COLO829 (cell line): ENCODE measurements around the gene KSR2.

Source experiments
- DNase-seq: peaks from one replicate; pipeline ENCODE4 v3.0.0; 2012; ENCODE audit warnings: low spot score

Gene KSR2

DNA sequence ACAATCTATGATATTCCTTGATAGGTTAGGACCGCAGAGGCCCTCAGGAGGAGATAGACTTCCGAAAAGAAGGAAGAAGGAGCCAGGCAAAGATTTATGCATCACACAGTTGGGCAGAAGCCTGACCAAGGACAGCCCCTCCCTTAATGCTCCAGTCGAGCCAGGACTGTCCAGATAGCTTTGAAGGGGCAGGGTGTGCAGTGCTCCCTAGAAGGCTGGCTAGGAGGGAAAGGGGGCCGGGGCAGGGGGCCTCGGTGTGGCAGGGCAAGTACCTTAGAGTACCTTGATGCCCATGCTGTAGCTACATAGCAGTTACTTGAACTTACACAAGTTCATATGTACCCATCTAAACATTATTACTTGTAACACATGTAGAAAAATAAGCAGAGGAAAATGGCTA lies 512.7 kb downstream of the KSR2 start:
- no peak for DNase-seq

DNA sequence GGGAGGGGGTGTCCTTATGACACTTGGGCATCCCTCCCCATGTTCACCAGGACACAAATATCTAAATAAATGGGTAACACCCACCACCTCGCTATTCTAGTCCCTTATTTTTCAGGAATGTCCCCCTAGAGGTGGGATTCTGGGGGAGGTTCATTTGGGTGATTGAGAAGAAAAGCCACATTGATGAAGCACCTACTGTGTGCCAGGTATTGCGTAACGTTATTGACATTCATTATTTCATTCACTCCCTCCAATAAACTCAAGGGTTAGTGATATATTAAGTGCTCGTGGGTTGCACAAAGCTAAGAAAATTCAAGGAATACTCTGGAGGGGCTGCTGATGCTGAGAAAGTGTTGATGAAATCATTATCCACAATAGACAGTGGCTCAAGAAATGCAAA lies 514.8 kb downstream of the KSR2 start:
- no peak for DNase-seq

DNA sequence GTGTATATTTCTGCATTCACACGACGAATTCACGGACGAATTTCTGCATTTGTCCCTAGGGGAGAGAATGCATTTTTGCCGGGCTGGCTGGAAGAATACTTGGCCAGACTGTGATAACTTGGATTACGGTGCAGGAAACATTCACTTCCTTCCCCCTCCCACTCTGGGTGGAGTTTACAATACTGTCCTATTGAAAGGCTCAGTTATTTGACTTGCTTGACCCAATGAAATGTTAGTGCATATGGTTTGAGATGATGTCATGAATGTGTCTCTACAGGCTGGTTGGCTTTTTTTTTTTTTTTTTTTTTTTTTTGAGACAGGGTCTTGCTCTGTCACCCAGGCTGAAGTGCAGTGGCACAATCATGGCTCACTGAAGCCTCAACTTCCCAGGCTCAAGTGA lies 516.7 kb downstream of the KSR2 start:
- DNase-seq = no peak

DNA sequence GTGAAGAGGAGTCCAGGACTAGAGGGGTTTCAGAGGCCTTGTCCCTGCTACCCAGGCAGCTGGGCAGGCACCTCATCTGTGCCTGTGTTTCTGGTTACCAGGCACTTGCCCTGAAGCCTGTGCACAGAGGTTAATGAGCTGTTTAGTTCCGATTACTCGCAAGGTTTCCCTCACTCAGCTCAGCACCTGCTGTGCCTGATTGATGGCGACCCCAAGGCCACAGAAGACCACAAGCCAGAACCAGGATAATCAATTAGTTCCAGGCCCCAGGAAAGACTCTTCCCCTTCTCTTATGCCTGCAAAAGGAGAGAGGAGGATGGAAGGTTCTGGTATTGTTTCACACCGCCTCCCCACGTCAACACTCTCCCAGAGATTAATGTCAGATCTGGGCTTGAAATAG lies 518.6 kb downstream of the KSR2 start:
- DNase-seq = no peak

DNA sequence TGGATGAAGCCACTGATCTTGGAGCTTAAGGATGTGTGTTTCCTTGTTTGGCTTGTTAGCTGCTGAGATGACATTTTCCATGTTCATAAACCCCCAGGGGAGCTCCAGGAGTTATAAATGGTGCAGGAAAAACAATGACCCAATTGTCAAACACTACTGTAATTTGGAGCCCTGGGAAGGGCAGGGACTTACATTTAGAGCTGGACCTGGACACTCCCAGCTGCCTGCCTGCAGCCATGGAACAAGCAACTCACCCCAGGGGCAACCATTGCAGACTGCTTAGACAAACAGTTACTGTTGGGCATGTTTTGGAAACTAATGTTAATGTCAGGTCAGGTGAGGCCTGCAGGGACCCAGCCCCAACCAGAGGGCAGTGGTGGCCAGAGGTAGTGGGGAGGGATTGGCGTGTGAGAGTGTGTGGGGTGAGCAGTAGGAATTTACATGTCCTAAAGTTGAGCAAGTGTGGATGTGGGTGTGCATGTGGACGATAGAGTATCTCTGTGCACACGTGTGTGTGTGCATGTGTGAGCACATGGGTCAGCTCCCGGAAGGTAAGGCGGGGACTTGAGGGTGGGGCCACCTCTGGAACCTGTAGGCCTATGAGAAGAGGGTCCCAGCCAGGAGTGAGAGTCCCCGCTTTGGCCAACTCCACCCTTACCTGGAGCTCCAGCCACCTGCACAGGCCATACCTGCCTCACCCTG lies 521.0 kb downstream of the KSR2 start:
- peak; percentile 45 for DNase-seq

DNA sequence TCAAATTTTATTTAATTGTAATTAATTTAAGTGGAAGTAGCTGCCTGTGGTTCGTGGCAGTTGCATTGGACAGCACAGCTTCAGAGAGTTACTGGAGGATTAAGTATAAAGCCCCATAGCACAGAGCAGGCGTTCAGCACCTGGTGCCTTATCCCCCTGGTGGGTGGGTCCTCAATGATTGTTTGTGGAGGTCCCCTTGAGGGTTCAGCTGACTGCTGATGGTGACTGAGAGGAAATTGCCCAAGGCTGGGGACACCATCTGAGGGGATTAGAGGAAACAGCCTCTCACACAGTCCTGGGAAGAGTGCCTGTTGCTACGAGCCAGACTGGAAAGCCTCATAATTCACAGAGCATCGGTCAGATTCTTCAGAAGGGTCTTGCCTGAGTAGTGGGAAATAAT lies 524.0 kb downstream of the KSR2 start:
- no peak for DNase-seq

DNA sequence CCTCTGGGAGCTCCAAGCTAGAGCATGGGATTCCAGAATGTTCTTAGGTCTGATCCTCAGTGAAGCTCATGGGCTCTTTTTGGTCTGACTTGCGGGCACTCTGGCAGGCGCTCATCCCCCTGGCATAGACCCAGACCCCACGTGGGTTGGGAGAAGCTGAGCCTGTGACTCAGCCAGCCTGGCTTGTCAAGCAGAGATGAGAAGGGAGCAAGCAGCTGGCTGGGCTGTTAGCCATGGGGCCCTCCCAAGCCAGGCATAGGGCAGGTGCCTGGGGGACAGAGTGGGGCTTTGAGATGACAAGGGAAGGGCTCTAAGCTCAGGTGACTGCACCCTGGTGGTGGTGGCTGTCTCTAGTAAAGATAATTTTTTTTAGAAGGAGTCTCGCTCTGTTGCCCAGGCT lies 527.0 kb downstream of the KSR2 start:
- DNase-seq = no peak

DNA sequence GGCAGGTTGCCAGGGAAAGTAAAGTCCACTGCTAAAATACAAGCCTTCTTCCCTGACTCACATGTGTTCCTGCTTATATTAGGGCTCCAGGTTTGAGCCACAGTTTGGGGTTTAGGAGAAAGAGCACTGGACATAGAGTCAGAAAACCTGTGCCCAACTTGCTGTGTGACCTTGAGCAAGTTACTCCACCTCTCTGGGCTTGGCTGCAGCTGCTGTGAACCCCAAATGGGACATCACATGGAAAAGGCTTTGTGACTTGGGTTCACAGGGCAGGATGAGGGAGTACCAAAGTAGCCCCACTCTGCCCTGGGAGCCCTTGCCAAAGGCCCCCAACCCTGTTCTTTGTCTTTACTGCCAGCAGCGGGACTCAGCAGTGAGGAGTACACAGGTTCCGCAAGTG lies 528.4 kb downstream of the KSR2 start:
- DNase-seq = no peak

DNA sequence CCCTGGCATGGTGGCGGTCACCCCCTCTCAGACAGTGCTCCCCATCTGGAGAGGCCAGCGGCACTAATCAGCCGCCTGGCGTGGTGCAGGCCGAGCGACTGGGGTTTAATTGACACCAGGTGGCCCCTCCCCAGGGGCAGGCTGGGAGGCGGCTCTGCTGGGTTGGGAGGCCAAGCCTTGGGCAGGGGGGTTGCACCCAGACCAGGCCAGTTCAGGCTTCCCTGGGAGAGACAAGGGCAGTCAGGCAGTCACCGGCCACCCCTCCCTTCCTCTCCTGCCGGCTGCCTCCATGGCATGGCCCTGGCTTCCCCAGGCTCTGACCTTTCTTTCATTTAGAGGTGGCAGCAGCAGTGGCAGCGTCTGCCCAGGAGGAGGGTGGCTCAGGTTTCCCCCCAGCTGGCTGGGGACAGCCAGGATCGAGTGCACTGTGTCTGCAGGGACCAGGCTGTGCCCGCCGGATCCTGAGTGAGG lies 529.2 kb downstream of the KSR2 start:
- no peak for DNase-seq

DNA sequence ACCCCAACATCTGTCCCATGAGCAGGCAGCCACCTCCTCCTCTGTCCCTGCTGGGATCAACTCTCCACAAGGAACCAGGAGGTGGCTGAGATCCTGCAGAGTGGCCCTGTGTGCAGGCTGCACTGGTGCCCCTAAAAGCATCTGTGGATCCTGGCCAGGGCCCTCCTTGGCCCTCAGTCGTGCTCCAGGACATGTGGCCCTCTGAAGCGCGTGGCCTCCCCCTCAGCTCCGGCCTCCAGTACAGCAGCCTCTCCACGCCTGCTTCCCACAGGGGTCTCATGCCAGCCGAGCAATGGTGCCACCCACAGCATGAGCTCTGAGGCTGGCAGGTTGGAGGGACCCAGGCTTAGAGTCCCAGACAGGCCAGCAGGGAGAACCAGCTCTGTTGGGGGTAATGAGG lies 530.0 kb downstream of the KSR2 start:
- DNase-seq = no peak

DNA sequence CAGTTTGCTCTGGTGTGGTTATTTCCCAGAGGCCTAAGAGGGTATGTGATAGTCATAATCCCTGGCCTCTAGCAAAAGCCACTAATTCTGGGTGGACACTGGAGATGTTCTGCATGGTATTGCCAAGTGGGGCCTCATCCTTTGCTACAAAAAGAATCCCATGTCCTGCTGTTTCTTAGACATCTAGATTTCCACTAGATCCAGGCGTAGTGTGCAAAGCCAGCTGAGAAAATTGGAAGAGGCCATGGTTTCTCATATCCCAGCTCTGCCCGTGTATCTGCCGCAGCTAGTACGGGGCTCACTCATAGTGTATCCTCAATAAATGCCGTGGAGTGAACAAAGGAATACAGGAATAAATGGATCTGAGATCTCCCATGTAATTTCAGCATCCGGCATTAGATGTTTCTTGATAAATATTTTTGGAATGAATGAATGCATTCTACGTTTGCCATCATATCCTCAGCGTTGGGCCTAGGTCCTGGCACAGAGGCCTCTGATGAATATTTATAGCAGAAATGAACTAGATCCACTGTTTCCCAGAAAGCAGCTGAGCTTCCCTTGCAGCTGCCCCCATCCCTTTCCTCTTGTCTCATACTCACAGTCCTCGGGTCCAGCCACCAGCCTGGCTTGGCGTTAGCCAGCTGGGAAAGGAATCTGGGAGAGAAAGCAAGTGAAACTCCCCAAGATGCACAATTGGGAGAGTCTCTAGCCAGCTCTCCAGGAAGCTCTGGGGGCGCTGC lies 531.1 kb downstream of the KSR2 start:
- no peak for DNase-seq

DNA sequence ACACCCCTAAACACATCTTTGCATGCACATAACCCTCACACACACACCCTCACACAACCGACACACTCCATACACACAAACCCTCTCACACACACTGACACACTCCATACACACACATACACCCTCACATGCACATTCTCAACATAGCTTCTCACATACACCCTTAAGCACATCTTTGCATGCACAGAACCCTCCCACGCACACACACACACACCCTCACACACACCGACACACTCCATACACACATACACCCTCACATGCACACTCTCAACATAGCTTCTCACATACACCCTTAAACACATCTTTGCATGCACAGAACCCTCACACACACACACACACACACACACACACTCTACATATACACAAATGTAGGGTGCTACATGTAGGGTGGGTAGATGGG lies 534.9 kb downstream of the KSR2 start:
- no peak for DNase-seq

DNA sequence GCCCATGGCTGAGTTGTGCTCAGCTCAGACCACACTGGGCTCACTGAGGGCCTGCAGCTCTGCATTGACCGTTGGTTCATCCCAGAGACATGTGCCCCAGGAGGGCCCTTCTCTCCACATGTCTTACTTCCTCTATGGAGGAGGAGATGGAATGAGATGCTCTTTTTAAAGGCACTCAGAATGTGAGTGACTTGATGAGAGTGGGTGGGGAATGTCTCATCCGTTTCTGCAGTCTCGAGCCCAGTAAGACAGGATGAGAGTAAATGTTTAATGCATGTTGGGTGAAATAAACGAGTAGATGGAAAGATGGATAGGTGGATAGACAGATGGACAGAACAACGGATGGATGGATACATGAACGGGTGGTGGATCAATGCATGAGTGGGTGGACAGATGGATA lies 538.5 kb downstream of the KSR2 start:
- DNase-seq = no peak

DNA sequence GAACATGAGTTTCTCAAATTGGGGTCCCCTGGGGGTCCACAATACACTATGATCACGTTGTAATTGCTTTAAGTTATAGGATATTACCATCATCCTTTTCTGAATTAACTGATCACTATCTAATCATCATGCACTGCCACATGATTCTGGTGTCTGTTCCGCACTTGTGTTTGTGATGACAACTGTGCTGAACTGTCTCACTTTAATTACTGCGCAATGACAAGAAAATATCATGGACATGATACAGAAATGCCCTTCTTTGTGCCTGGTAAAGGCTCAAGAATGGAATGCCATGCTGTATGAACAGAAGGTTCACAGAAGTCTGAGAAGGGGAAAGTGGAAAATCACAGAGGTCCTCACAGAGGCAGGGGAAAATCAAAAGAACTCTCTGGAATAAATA lies 541.6 kb downstream of the KSR2 start:
- no peak for DNase-seq

DNA sequence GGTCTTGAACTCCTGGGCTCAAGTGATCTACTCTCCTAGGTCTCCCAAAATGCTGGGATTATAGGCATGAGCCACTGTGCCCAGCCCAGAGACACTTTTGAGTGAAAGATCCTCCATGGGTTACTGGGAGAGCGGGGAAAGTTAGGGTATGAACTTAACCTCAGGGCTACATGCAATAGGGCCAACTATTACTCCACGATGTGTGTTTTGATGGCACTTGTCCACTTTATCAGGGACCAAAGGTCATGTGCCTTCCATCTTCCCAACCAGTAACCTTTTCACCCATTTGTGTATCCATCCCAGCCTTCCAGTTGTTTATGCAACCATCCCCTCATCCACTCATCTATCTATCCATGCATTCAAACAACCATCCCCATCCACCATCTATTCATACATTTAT lies 546.8 kb downstream of the KSR2 start:
- DNase-seq = no peak

DNA sequence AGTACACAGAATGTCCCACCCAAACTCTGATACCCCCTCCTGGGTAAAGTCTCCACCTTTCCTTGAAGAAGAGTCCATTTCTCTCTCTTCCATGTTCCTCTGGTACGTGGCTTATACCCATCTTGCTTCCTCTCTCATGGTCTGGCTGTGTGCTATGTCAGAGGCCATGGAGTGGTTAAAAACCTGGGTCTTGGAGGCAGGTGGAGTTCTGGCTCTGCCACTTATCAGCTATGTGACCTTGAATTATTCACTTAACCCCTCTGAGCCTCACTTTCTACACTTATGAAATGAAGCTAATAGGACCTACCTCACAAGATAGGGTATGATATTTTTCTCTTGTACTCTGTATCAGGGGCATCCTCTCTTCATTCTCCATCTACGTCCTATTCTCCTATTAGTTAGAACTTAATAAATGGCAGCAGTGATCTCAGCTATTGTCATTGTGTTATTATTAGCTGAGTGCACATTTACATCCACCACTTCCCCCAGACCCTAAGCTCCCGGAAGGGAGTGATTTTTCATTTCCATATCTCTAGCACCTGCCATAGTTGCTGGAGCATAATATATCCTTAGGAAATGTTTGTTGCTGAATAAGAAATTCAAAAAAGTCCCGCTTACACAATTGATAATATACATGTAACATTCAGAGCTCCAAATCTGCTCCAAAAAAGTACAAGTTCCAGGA lies 547.6 kb downstream of the KSR2 start:
- DNase-seq = no peak

DNA sequence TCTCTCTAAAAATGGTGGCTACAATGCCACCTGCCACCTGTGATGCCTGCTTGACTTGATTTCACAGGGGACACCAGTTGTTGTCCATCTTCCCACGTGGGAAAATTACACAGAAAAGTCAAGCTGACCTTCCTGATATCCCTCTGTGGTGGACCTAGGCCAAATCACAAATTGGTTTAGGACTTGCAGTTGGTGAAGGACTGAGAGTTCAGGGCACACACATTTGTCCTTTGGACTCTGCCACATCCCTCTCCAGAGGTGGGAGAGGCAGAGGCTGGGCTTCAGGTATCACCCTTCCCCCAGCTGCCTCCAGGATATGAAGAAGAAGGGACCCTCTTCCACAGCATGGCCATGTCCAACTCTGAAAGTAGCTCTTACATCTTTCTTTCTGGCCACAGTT lies 551.8 kb downstream of the KSR2 start:
- DNase-seq = no peak

DNA sequence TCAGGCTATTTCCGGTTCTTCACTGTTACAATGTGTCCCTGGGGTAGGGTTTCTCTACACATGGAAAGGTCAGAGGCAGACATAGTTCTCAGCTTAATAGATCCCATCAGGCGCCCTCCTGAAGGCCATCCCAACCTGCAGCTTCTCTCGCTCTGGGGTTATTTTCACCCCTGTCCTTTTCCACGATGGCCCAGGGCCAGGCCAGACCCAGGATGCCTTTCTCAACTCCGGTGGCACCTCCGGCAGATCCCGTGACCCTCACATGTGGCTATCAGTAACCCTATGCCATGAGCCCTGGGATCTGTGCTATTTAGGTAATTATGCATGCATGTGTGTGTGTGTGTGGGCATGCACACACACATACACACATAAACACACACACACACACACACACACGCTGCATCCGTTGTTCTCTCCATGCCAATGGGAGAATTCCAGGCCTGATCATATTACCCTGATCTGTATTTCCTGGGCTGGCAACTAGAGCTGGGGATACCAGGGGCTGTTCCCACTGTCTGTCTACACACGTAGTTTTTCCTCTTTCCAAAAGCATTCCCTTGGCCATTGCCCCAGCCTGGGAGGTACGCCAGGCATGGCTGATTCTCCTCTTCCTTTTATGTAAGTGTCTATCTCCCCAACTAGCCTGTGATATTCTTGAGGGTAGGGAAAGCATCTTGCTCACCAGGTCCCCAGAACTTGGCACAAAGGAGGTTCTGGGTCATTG lies 556.2 kb downstream of the KSR2 start:
- no peak for DNase-seq

DNA sequence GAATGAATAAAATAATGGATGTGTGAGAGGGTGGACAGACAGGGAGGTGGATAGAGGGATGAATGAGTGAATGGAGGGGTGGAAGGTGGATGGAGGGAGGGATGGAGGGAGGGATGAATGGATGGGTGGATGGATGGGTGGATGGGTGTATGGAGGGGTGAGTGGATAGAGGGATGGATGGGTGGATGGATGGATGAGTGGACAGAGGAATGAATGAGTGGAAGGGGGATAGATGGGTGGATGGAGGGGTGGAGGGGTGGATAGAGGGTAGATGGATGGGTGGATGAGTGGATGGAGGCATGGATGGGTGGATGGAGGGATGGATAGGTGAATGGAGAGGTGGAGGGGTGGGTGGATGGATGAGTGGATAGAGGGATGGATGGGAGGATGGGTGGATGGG lies 559.5 kb downstream of the KSR2 start:
- no peak for DNase-seq

DNA sequence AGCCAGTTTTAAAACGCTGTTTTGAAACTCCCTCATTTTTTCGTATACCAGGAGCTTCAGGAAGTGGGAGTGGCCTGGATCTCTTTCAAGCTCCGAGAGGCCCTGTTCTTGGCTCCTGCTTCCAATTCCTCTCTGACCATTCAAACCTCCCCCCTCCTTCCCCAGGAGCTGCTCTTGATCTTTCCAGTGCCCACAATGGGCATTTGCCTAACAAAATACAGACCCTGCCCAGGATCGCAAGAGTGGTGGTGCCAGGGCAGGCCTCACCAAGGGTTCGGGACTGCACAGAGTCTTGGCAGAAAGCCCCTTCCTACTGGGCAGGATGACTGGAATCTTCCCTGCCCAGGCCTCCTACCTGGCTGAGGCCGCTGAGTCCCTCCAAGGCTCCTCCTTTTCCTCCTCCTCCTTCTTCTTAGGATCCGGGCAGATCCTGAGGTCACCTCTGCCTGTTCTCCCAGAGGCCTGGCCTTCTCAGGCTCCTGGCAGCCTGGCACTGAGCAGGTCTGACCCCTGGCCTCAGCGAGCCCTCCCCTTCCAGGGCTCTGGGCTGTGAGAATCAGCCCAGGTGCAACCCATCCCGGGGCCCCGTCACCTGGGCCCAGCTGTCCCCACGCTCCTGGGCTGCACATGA lies 560.5 kb downstream of the KSR2 start:
- no peak for DNase-seq

DNA sequence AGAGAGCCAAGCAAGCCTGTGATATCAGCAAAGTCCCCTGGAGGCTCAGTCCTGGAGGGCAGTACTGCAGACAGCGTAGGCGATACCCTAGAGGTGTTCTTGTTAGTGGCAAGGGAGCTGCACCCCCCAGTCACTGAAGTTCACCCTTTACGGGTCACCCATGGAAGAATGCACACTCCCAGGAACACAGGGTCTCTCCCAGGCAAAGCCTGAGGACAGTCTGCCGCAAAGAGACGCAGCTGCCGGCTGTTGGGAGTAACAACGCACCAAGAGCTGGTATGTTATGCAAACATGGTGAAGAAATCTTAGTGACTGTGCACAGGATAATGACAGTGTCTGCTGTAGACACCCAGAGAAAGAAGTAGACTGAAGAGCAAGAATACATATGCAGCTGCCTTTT lies 563.9 kb downstream of the KSR2 start:
- DNase-seq = no peak

DNA sequence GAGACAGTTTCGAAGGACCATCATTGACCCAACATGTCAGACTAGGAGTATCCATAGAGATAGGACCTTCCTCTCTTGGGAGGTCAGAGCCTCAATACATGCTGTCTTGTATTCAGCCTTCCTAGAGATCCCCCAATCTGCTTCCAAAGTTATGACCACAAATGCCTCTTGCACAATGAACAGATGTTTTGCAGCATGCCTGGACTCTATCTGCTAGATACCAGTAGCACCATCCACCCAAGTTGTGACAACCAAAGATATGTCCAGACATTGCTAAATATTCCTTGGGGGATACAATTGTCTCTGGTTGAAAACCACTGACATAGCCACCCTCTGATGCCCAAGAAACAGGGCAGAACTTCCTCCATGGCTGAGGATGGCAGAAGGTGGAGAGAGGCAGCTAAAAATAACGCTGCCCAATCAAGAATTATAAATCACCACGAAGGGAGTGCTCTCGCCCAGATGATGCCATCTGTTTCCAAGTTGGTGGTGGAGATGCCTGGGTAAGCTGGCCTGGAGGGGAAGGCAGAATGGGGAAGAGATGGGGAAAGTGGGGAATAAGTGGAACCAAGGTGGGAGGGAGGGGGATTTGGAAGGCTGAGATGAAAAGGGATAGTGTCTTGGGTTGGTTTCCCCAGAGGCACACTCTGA lies 564.5 kb downstream of the KSR2 start:
- no peak for DNase-seq
